Measurements from ENCODE around the gene CEP89. TPM values are rescaled to one million over a fixed set of nuclear protein-coding genes. Genes with fewer than 3 reads are reported as not detected.

The CEP89 gene
- total RNA-seq, 1 experiment from 2014 or later: 39.9 TPM

- Histone ChIP-seq H3K4me1 (ENCODE audit: control insufficient read depth, insufficient read depth, low read length) (no peaks in the 10 kb centered on the region), H3K27ac (ENCODE audit: low read length) (no peak overlapping the region), H3K27me3 (ENCODE audit: control insufficient read depth, insufficient read depth, low read length) (no peaks in the 10 kb centered on the region), H3K4me3 (ENCODE audit: low read depth in 2 of 2, low read length in 2 of 2) (no peak overlapping the region), H3K36me3 (ENCODE audit: control insufficient read depth, insufficient read depth, low read length) (no peaks in the 10 kb centered on the region), H3K9me3 (ENCODE audit: control insufficient read depth, insufficient read depth, low read depth, low read length) (no peaks in the 10 kb centered on the region)
- ChIA-PET CTCF (no interaction called here), POLR2A (no interaction called here)
- no TSS peak for BruUV-seq (replicated peaks)
- in situ Hi-C loops (cut with HindIII; ENCODE audit: low pct_unique_long_range_greater_than_20kb, low sequenced_read_pairs): no loop called here
- TF ChIP-seq SIN3A (IDR thresholded peaks at IDR 0.05; ENCODE audit: borderline replicate concordance, insufficient read depth, low read depth, low read length) (no peak), TCF7L2 (IDR thresholded peaks at IDR 0.05; ENCODE audit: low read depth, low read length) (no peak), POLR2AphosphoS5 (IDR thresholded peaks at IDR 0.05; ENCODE audit: low read depth, low read length) (no peak), CTCF (IDR thresholded peaks at IDR 0.05) (no peak), REST (IDR thresholded peaks at IDR 0.05; ENCODE audit: insufficient read depth in 1 of 2, low read depth in 2 of 2, low read length in 1 of 2) (no peak)
- ATAC-seq: no peak
- intact Hi-C loops (cut with micrococcal nuclease; ENCODE audit: unreplicated experiment): no loop called here
- no peak for DNase-seq (ENCODE audit: low read depth, low spot score)
These were observed 69.3 kb downstream of the CEP89 start for GRCh38 chr19:32902448-32902847.

- BruUV-seq (replicated peaks): no TSS peak
- Histone ChIP-seq H3K4me1 (ENCODE audit: control insufficient read depth, insufficient read depth, low read length) (no peaks in the 10 kb centered on the region), H3K27me3 (ENCODE audit: control insufficient read depth, insufficient read depth, low read length) (no peaks in the 10 kb centered on the region), H3K4me3 (ENCODE audit: low read depth in 2 of 2, low read length in 2 of 2) (no peak overlapping the region), H3K36me3 (ENCODE audit: control insufficient read depth, insufficient read depth, low read length) (no peaks in the 10 kb centered on the region), H3K27ac (ENCODE audit: low read length) (no peak overlapping the region), H3K9me3 (ENCODE audit: control insufficient read depth, insufficient read depth, low read depth, low read length) (no peaks in the 10 kb centered on the region)
- in situ Hi-C loops (cut with HindIII; ENCODE audit: low pct_unique_long_range_greater_than_20kb, low sequenced_read_pairs): no loop called here
- ChIA-PET CTCF (no interaction called here), POLR2A (interaction anchor here (0.7 kb wide), 1 partner anchor 83 kb away, joined by 4 read pairs; no protein-coding TSS in a partner anchor)
- ATAC-seq (no peak), DNase-seq (ENCODE audit: low read depth, low spot score) (no peak)
- intact Hi-C loops (cut with micrococcal nuclease; ENCODE audit: unreplicated experiment): no loop called here
- TF ChIP-seq POLR2AphosphoS5 (IDR thresholded peaks at IDR 0.05; ENCODE audit: low read depth, low read length) (no peak), SIN3A (IDR thresholded peaks at IDR 0.05; ENCODE audit: borderline replicate concordance, insufficient read depth, low read depth, low read length) (no peak), REST (IDR thresholded peaks at IDR 0.05; ENCODE audit: insufficient read depth in 1 of 2, low read depth in 2 of 2, low read length in 1 of 2) (no peak), TCF7L2 (IDR thresholded peaks at IDR 0.05; ENCODE audit: low read depth, low read length) (no peak), CTCF (IDR thresholded peaks at IDR 0.05) (no peak)
These were observed 70.1 kb downstream of the CEP89 start for GRCh38 chr19:32901504-32902161.
